ENCODE data around the gene IPO11. TPM values are rescaled to one million over a fixed set of nuclear protein-coding genes. Genes with fewer than 3 reads are reported as not detected.

Gene IPO11
- 10 to 100 TPM; 76.1 to 78.7 TPM for total RNA-seq

- ChIA-PET POLR2A (interaction anchor here (2.3 kb wide), 1 partner anchor 10 kb away, joined by 38 read pairs; the partner anchor contains the start of gene DIMT1), CTCF (interaction anchor here (2.4 kb wide), 1 partner anchor 9 kb away, joined by 8 read pairs; the partner anchor contains the start of gene DIMT1)
Observed at GRCh38 chr5:62412549-62413329, at the start of gene IPO11. IPO11 (plus strand) TSS chr5:62412763; CDS start chr5:62437280, 24,517 bp downstream.

- POLR2A ChIA-PET: no interaction called here
- CTCF ChIA-PET: no interaction called here
Observed at GRCh38 chr5:62369039-62369438, 43.5 kb upstream of the IPO11 start.

GRCh38 chr5:62371409-62371808 is 41.2 kb upstream of the IPO11 start:
- ChIA-PET POLR2A (no interaction called here), CTCF (no interaction called here)

- ChIA-PET POLR2A (no interaction called here), CTCF (no interaction called here)
Observed at GRCh38 chr5:62372600-62372999, 40.0 kb upstream of the IPO11 start.

- ChIA-PET CTCF (no interaction called here), POLR2A (no interaction called here)
Observed at GRCh38 chr5:62373382-62373781, 39.2 kb upstream of the IPO11 start.

- POLR2A ChIA-PET: no interaction called here
- CTCF ChIA-PET: no interaction called here
Observed at GRCh38 chr5:62374090-62374489, 38.5 kb upstream of the IPO11 start.

- ChIA-PET POLR2A (no interaction called here), CTCF (no interaction called here)
Observed at GRCh38 chr5:62375627-62376026, 36.9 kb upstream of the IPO11 start.

- ChIA-PET CTCF (no interaction called here), POLR2A (no interaction called here)
Observed at GRCh38 chr5:62376064-62376463, 36.5 kb upstream of the IPO11 start.

GRCh38 chr5:62385131-62385530 is 27.4 kb upstream of the IPO11 start:
- POLR2A ChIA-PET: no interaction called here
- CTCF ChIA-PET: interaction anchor here (1.0 to 1.5 kb wide), 3 partner anchors 17 to 100 kb away, joined by 3 to 4 read pairs (median 3); no protein-coding TSS in a partner anchor

GRCh38 chr5:62385816-62386400 is 26.7 kb upstream of the IPO11 start:
- CTCF ChIA-PET: interaction anchor here (1.1 kb wide), 1 partner anchor 16 kb away, joined by 4 read pairs; no protein-coding TSS in a partner anchor
- POLR2A ChIA-PET: no interaction called here

- ChIA-PET POLR2A (no interaction called here), CTCF (no interaction called here)
Observed at GRCh38 chr5:62386824-62387223, 25.7 kb upstream of the IPO11 start.

GRCh38 chr5:62395210-62395950 is 17.2 kb upstream of the IPO11 start:
- CTCF ChIA-PET: no interaction called here
- POLR2A ChIA-PET: interaction anchor here (0.6 to 2.9 kb wide), 2 partner anchors 8 to 52 kb away, joined by 3 to 10 read pairs; partner anchors contain the start of gene DIMT1

GRCh38 chr5:62403411-62404250 is 8.9 kb upstream of the IPO11 start, which contains the start of gene DIMT1:
DIMT1 (minus strand) TSS chr5:62403905; CDS start chr5:62403772, 133 bp downstream.
- POLR2A ChIA-PET: interaction anchor here (0.6 to 2.3 kb wide), 7 partner anchors 9 to 98 kb away, joined by 3 to 38 read pairs (median 3); partner anchors contain the start of genes IPO11 and KIF2A
- CTCF ChIA-PET: interaction anchor here (0.6 to 1.4 kb wide), 5 partner anchors 9 to 96 kb away, joined by 3 to 8 read pairs (median 5); partner anchors contain the start of gene IPO11

- ChIA-PET CTCF (interaction anchor here (0.6 to 2.4 kb wide), 3 partner anchors 10 to 167 kb away, joined by 3 to 8 read pairs (median 3); partner anchors contain the start of gene DIMT1), POLR2A (interaction anchor here (2.3 kb wide), 1 partner anchor 11 kb away, joined by 38 read pairs; the partner anchor contains the start of gene DIMT1)
Observed at GRCh38 chr5:62413711-62414110, 1.1 kb downstream of the IPO11 start.

- ChIA-PET POLR2A (interaction anchor here (0.6 kb wide), 1 partner anchor 13 kb away, joined by 3 read pairs; no protein-coding TSS in a partner anchor), CTCF (interaction anchor here (1.6 kb wide), 1 partner anchor 14 kb away, joined by 3 read pairs; no protein-coding TSS in a partner anchor)
Observed at GRCh38 chr5:62418462-62419076, 6.0 kb downstream of the IPO11 start.

GRCh38 chr5:62419609-62420008 is 7.0 kb downstream of the IPO11 start:
- ChIA-PET CTCF (no interaction called here), POLR2A (no interaction called here)

GRCh38 chr5:62421414-62421813 is 8.9 kb downstream of the IPO11 start:
- POLR2A ChIA-PET: no interaction called here

GRCh38 chr5:62424763-62425162 is 12.2 kb downstream of the IPO11 start:
- ChIA-PET CTCF (interaction anchor here (1.1 to 1.3 kb wide), 2 partner anchors 10 to 36 kb away, joined by 3 read pairs; no protein-coding TSS in a partner anchor), POLR2A (no interaction called here)

More at GRCh38 chr5:62421414-62421813, 8.9 kb downstream of the IPO11 start:
- CTCF ChIA-PET: no interaction called here

All from activated CD8-positive, alpha-beta memory T cell treated with anti-CD3 and anti-CD28 coated beads for 36 hours (primary cell).